Activated CD4-positive, CD25-positive, alpha-beta regulatory T cell treated with anti-CD3 and anti-CD28 coated beads, Interleukin-2, amount 50 U/mL, for 16 hours (primary cell): ENCODE measurements around the gene ZMIZ1.

ENCODE experiments used
- DNase-seq: peaks from one replicate; pipeline ENCODE4 v3.0.0-alpha.2; 2020; ENCODE audit warnings: low read depth, low spot score

Gene ZMIZ1

DNA sequence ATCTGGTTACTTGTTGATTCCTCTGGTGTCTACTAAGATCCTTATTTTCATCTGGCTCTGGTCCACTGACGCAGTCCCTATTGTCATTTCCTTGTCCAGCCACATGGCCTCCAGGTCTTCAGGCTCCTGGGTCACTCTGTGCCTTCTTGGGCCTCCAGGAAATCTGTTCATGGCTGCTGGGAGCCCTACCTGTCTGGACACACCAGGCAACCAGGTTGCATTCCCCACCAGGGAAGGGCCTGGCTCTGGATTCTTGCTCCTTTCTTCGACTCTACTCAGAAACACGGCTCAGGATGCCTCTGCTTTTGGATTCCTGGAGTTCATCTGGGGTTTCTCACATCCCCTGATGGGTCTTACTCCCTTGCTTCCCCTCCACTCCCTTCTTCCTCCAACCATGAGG, 270.5 kb downstream of the ZMIZ1 start:
- DNase-seq, result no peak

DNA sequence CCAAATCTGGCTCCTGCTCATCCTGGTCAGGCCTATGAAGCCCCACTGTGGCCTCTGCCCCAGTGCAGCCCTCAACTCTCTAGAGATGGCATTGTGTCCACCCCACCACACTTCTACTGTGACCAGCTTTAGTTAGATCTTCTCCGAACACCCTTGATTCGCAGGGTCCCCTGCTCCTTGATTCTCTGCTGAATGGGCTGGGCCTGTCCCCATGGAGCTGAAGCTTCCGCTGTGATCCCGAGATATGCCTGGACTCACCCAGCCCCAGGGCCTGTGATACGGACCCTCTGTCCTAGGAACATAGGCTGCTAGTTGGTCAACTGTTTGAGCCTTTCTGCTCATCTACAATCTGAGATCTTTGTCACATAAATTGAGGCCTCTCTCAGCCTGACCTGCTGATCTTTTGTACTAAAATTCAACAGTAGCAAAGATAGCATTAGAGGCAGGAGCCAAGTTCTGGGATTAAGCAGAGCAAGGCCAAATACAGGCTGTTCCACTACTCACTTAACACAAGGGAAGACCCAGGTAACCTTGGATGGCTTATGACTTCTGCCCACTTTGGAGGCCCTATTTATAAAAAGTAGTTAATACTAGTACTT, 272.0 kb downstream of the ZMIZ1 start:
- DNase-seq, result no peak

DNA sequence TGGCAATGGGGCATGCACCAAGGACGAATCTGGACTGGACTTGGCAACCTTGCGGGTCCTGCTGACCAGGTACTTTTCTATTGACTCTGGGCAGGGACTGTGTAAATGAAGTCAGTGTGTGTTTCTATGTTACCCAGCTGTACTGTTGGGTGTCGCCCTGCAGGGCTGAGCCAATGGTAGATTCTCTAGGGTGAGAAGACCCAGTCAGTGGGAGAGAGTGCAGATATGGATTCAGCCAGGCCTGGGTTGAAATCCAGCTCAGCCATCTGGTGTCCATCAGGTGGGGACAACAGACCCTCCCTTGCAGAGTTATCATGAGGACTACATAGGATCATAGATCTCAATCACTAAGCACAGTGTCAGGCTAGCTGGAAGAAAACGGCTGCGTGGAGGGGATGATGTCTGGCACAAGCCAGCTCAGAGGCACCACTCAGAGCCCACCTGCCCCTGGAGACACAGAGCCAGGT, 273.6 kb downstream of the ZMIZ1 start:
- DNase-seq, result no peak

DNA sequence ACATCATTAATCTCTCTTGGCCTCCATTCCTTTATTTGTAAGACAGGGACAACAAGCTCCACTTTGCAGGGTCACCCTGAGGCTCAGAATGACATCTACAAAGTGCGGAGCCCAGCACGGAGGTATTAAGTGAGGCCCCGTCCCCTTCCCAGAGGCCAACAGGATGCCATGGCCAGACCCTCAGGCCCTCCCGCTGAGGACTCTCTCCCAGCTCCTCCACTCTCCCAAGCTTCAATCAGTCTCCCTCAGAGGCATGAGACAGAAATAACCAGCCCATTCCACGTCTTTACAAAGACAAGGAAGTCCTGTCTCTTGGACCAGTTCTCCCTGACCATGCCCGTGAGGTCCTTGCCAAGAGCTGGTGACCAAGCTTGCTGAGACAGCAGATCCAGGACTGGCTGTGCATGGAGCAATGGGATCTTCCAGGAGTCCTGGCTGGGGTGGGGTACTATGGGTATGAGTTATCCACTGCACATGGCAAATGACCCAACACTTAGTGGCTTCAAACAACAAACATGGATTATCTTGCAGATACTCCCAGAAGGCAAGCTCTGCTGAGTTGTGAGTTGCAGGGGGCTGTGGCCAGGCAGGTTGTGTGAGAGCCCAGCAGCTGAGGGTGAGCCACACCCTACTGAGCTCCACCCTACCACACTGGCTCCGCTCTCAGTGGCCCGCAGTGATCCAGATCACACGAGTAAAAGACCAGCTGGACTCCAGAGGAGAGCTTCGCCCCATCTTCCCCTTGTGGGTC, 274.2 kb downstream of the ZMIZ1 start:
- DNase-seq, result no peak

DNA sequence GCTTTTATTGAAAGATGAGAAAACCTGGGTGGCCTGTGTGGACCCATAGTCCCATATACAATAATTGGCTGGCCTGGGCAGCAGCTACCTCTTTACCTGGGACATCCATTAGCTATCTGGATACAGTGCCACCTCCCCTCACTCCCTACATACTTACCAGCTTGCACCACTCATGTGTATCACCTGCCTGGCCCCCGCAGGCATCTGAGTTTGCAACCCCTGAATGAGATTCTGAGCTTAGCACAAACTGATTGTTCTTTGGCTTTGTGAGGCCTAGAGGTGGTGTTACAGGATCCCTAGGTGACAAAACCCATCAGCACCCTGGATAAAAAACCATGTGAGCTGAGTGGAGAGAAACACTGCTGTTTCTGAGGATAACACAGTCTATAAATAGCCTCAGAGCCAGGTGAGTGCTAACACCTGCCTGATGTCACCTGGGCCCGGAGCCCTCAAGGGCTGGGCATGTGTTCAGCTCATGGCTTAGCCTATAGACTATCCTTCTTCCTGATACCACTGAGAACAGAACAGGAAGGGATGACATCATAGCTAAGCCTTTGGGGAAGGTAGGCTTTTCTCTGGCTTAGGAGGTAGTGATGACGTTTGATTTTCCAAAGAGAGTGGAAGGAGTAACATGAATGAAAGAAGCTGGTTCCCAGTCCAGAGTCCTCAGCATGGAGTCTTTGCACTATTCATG, 275.9 kb downstream of the ZMIZ1 start:
- no peak for DNase-seq

DNA sequence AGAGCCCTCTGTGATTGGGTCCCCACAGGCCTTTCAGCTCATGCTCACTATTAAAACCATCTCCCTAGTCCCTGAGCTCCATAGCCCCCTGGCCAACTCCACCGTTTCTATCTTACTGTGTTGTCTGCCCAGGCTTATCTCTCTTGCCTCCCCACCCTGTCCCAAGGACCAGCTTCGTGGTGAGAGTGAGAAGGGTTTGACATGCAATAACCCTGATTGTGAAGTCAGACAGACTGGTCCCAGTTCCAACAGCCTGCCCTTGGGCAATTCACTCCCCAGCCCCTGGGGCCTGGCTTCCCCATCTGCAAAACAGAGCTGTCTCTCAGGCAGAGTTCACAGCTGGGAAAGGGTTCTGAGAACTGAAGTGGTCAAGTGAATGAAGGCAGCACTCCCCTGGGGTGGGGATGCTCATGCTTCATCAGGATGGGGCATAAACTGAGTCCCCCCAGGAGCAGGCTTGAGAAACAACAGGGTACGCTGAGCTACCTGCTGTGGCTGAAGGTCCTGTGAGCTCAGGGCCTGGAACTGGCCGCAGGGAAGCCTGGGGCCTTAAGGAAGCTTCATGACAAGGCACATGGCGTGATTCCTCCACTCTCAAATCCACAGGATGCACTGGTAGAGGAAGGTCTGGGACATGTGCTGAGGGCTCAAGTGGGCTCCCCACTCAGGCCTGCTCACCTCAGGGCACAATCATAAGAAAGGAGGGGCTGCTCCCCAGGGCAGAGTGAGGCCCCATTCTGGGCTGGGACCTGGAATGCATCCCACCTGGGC, 276.7 kb downstream of the ZMIZ1 start:
- DNase-seq, result no peak

DNA sequence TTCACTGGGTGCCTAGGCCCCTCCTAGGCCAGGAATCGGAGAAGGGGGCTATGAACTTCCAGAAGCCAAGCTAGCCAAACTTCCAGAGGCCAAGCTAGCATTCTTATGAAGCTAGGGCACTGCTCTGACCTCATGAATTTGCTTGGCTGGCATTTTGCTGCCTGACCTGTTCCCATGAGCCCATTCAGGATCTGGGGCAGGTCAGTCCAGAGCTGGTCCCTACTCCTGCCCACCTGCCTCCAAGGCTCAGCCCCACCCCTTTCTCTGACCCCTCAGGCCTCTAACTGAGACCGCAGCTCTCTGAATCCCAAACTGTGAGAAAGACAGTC, 277.2 kb downstream of the ZMIZ1 start:
- no peak for DNase-seq

DNA sequence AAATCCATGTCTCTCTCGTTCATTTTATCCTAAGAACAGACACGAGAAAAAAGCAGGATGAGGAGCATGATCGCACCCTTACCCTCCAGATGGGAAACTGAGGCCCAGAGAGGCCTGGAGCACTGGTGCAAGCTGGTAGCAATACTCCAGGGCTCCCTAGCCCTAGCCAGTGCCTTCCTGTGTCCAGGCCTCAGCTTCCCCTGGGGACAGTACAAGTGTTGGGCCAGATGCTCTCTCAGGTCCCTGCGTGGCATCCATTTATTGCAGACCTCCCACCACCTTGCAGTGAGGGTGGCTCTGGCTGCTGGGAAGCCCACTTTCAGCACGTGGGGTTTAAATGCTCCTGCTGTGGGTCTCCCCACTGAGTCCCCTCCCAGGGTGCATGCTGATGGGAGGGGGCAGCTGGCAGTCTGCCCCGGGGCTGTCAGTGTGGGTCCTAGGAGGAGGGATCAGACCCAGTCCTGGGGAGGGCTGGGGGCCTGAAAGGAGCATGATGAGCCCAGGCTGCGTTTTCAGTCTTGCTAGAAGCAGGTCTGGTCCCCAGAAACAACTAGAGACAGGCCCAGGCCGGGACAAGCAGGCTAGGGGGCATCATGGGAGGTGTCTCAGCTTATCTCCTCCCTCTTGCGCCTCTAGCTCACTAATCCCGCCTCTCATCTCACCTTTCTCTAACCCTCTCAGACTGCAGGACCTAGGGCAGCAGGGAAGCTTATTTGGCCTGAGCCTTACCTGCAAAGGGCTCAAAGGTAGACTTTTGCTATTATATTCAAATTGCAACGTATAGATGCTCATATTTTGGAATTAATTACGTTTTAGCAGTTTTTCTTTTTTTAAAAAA, 277.8 kb downstream of the ZMIZ1 start:
- DNase-seq, result no peak

DNA sequence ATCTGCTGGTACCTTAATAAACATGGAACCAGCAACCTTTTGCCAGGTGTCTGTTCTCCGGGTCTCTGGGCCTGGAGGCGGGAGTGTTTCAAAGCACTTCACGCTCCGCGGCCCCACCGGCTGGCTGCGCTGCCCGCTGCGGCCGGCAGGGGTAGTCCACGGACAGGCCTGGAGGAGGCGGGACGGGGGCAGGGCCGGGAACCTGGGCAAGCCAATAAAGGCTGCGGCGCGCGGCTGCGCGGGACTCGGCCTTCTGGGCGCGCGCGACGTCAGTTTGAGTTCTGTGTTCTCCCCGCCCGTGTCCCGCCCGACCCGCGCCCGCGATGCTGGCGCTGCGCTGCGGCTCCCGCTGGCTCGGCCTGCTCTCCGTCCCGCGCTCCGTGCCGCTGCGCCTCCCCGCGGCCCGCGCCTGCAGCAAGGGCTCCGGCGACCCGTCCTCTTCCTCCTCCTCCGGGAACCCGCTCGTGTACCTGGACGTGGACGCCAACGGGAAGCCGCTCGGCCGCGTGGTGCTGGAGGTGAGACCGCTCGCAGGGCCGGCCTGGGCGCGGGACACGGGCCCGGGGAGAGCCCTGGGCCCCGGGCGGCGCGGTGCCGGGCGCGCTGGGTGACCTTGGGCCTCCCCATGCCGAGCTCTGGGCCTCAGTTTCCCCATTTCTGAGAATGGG, 278.6 kb downstream of the ZMIZ1 start, which contains the start of gene PPIF:
Gene PPIF (plus strand): TSS at position 244 of the 668 bp plus-strand sequence. CDS start 80 bp downstream, at position 324.
- DNase-seq, result peak; percentile 84

DNA sequence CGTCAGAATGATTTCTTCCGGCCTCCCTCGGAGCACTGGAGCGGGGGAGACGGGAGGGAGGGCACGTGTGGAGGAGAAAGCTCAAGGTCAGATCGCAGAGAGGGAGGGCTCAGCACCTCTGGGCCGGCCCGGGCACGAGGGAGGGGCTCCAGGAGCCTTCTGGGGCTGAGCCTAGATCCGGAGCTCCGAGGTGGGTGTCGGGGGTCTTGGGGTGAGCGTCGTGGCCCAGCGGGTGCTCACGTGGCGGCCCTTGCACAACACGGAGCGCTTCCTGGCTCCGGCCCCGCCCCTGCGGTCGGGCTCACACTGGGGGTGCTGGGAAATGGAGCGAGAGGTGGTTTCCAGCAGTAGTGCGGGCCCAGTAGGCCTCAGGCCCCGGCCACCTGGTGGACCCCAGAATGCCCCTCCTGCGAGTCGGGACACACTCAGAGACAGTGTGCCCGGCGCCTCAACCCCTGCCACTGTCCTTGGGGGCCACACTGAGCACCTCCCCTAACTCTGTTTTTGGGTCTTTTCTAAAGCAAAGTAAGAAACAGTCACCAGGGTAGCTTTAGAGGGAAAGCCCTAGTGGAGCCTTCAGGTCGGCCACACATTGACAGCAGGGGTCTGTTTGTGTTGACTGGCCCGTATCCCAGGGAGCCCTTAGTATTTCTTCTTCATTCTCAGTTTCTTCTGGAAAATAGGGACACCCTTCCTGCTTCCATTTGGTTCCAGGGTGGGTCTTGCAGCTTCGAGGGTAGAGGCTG, 279.3 kb downstream of the ZMIZ1 start:
- DNase-seq, result peak; percentile 50

DNA sequence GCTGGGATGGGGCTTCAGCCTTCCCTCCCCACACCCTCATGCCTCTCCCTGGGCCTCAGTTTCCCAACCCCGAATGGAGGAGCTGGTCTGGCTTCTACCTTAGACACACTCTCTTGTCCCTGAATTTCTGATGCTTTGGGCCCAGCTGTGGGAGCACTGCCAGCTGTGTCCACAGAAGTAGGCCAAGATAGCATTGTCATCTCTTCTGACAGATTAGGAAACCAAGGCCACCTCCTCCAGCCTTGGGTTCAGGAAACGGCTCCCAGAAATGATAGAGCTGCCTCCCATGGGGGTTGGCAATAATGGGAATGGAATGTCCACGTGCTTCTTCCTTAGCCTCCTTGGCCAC, 279.8 kb downstream of the ZMIZ1 start:
- no peak for DNase-seq

DNA sequence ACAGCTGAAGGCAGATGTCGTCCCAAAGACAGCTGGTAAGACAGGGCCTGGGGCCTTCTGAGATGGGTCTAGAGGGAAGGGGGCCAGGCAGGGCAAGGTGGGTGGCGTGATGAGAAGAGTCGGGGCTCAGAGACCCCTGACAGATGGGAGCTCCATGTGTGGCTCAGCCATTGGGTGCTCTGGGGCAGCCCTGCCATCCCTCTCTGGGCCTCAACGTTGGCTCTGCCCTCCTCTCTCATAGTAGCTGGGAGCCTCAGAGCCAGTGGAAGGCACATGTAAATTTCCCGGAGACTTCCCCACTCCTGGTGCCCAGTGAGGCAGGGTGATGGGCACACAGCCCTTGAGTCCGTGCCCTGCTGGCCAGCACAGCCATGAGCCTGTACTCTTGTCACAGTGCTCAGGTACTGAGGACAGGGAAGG, 280.3 kb downstream of the ZMIZ1 start:
- DNase-seq, result no peak

DNA sequence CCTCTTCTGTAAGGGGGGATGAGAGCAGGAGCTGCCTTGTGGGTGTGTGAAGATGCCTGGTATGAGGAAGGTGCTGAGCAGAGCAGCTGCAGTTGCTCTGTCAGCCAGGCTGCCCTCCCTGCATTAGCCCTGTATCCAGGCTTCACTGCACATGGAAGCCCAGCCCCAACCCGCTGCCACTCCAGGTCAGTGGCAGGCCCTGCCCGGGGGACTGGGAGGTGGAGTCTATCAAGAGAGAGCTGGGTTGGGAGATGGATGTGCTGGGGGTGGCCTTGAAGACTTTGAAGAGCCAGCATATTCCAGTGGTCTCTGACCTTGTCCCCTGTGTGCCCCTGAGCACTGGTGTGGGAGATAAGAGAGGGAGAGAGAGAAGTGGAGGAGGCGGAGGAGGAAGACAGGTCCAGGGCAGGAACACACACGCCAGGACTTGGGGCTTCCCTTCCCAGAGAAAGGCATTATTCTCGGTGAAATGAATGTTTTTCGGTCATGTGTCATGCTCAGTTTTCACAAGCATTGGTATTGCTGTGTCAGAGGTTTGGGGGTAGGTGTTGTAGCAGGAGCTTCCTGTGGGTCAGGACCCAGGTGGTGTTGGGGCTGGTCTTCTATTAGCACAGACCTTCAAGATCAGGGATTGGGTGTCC, 281.1 kb downstream of the ZMIZ1 start:
- no peak for DNase-seq

DNA sequence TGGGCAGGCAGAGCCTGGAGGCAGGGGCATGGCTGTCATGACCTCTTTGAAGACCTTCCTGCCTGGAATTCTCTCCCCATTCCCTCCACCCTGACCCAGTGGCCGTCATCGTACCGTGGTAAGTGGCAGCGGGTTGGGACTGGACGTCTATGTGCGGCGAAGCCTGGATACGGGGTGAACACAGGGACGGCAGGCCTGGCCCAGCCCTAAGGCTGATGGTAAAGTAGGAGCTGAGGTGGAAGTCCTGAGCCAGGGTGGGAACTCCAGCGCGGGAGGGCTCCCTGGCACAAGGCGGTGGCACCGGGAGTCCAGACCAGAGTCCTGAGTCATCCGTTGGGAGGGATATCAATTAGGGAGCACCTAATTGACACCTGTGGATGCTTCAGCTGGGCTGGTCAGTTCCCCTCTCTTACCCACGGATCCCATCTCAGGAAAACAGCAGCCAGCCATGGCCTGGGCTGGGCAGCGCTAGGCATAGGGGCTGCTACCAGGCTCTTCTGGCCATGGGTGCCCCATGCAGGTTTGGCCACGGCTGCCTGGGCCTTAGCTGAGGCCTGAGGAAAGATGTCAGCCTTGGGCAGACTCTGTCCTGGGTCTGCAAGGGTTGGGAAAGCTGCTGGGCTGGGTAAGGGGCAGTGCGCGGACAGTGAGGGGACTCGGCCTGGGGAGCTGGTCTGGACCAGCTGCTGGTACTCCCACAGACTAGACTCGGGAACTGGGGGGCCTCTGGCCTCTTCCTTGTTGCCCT, 281.8 kb downstream of the ZMIZ1 start:
- no peak for DNase-seq

DNA sequence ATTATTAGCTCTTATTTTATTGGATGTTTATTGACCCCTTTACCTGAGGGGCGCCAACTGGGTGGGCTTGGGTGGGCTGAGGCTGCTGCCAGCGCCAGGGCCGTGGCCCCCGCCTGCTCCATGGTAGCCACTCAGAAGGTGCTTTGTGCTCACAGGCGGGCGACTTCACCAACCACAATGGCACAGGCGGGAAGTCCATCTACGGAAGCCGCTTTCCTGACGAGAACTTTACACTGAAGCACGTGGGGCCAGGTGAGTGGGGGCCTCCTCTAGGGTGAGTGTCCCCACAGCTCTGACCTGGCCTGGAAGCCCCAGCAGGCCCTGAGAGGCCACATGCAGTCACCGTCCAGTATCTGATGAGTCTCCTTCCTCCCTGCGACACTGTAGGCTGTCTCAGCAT, 282.6 kb downstream of the ZMIZ1 start:
- no peak for DNase-seq

DNA sequence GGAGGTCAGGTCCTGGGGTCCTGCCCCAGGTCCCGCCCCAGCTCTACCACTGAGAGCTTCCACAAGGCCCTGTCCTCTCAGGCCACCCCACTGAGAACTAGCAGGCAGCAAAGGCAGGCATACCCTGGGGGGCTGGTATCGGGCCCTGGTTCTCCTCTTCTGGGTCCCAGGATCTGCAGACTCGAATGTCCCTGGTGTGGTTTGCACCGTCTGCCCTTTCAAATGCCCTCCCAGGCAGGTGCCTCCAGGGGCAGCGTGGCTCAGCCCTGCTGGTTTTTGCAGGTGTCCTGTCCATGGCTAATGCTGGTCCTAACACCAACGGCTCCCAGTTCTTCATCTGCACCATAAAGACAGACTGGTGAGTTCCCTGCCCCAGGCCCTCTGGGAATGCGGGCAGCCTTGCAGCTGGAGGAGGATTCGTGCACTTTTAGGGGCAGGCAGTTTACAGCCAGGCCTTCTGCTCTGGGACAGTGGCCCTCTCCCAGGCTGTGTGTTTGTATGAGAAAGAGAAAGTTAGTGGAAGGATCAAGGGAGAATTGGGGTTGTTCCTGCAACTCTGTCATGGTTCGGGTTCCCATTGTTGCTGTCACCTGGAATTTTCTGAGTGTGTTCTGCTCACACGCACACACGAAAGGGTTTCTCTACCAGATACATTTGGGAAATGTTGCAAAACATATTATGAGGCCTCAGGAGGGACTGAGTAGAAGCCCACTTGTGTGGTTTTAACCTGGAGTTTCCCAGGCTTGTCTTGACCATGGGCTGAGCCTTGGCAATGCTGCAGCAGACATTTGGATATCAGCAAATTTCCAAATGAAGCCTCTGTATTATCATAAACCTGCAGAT, 283.5 kb downstream of the ZMIZ1 start:
- no peak for DNase-seq

DNA sequence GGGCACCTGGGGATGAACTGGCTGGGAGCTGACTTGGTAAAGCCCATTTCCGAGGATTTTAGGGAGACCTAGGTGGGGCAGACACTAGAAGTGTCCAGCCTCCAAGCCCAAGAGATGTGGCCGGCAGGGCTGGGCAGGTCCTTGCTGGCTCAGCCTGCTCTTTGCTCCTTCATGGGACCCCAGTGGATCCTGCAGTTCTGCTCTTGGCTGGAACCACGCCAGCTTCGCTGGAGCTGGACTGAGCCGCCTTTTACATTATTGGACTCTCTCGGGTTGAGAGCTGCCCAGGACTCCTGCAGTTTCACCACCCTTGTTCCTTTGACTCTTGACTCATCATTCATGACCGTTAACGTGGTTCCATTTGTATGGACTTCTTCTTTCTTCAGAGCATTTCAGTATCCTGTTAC, 284.2 kb downstream of the ZMIZ1 start:
- DNase-seq, result no peak

DNA sequence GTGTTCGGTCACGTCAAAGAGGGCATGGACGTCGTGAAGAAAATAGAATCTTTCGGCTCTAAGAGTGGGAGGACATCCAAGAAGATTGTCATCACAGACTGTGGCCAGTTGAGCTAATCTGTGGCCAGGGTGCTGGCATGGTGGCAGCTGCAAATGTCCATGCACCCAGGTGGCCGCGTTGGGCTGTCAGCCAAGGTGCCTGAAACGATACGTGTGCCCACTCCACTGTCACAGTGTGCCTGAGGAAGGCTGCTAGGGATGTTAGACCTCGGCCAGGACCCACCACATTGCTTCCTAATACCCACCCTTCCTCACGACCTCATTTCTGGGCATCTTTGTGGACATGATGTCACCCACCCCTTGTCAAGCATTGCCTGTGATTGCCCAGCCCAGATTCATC, 285.0 kb downstream of the ZMIZ1 start:
- no peak for DNase-seq
